H1 (cell line): ENCODE measurements around the gene SURF2. TPM values are rescaled to one million over a fixed set of nuclear protein-coding genes. Genes with fewer than 3 reads are reported as not detected.

Source experiments
- ATF2 ChIP-seq: IDR thresholded peaks from 2 replicates; pipeline ENCODE4 v1.6.1; 2012; ENCODE audit warnings: low read length, inconsistent platforms
- CBX8 ChIP-seq: fragments of 300-800, 300-1000 bp; sonication (generic); IDR thresholded peaks from 2 replicates; pipeline ENCODE4 v1.7.1; 2016; ENCODE audit warnings: low read depth, low read length, borderline replicate concordance
- CEBPB ChIP-seq: IDR thresholded peaks from 2 replicates; pipeline ENCODE4 v1.6.1; 2012; ENCODE audit warnings: low read depth, low read length
- EP300 ChIP-seq, 2 experiments: IDR thresholded peaks; 1 replicate in 1 of 2; 2 replicates in 1 of 2; pipeline ENCODE4 v1.6.1; 2011 to 2012; ENCODE audit warnings: low read depth in 2 of 2, low read length in 2 of 2, mild to moderate bottlenecking in 2 of 2, borderline replicate concordance in 1 of 2, inconsistent platforms in 1 of 2, moderate library complexity in 1 of 2
- JUND ChIP-seq: IDR thresholded peaks from 2 replicates; pipeline ENCODE4 v1.6.1; 2011; ENCODE audit warnings: mild to moderate bottlenecking, improper control_type of control experiment, low read length
- SP1 ChIP-seq: IDR thresholded peaks from 2 replicates; pipeline ENCODE4 v1.6.1; 2011; ENCODE audit warnings: low read depth, low read length
- SRF ChIP-seq: IDR thresholded peaks from 2 replicates; pipeline ENCODE4 v1.6.1; 2011; ENCODE audit warnings: mild to moderate bottlenecking, low read depth, low read length, moderate library complexity
- polyA plus RNA-seq, 7 experiments: library from polyadenylated mRNA; depleted of rRNA in 3 of 7; stranded (reverse) in 5 of 7; unstranded in 2 of 7; fragments of >200 nt in 5 of 7; fragments of 200-250 nt in 2 of 7; gene quantifications; 1 replicate in 5 of 7; 2 replicates in 1 of 7; 4 replicates in 1 of 7; pipeline versions ENCODE4 v1.2.1 to v1.2.3, GENCODE V29; 2011 to 2013; ENCODE audit warnings: missing spikeins in 2 of 7, mixed read lengths in 2 of 7
- total RNA-seq: library from RNA; stranded (reverse); fragmentation: NEBNext Ultra II Directional; extraction: Animal tissue kit (Norgen Biotek cat#: 25700); gene quantifications from 2 replicates; pipeline ENCODE4 v1.2.1, GENCODE V29; 2021

The SURF2 gene
- total and polyA plus RNA-seq, 2 of the 8 experiments (the other 6 are each of a cell fraction or from before 2014, with no cell fraction given), result 36.6 to 37.7 TPM

GRCh38 chr9:133321411-133321935 lies 34.9 kb upstream of the SURF2 start (continued):
- TF ChIP-seq SRF (no peak), CEBPB (no peak), JUND (no peak), SP1 (no peak), EP300 (IDR thresholded peaks at IDR 0.05; ENCODE audit: borderline replicate concordance in 1 of 2, low read depth in 2 of 2, low read length in 2 of 2) (no peak), CBX8 (no peak), ATF2 (no peak)
